ENCODE measurements around the gene ABCC8. TPM values are rescaled to one million over a fixed set of nuclear protein-coding genes. Genes with fewer than 3 reads are reported as not detected.

Gene ABCC8
- total and polyA plus RNA-seq, 10 of the 15 experiments (the other 5 are each of a cell fraction or from before 2014, with no cell fraction given) = not detected

DNA sequence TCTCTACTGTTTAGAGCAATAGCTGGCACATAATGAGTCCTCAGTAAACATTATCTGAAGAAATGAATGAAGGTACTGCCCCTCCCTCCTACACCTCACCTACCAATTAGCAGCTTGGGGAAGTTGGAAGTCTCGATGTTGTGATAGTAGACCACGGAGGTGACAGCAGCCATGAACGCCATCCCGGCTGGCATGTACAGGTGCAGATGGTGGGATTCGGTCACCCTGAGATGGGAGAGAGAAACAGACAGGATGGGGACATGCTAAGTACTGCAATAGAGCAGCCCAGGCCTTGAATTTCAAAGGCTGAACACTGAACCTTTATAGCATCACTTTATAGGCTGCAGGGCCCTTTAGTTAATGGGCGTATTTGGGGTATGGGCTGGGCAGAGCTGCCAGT, 6.6 kb downstream of the ABCC8 start:
- TF ChIP-seq CEBPB (IDR thresholded peaks at IDR 0.05; ENCODE audit: borderline replicate concordance in 1 of 2, low read depth in 2 of 2, low read length in 2 of 2) (no peak), BHLHE40 (IDR thresholded peaks at IDR 0.05; ENCODE audit: borderline replicate concordance in 1 of 2, low read depth in 2 of 2, low read length in 1 of 2) (no peak), TARDBP (IDR thresholded peaks at IDR 0.05; ENCODE audit: borderline replicate concordance) (no peak), EZH2 (IDR thresholded peaks at IDR 0.05; ENCODE audit: borderline replicate concordance, control insufficient read depth, low read depth, low read length) (no peak), ZNF207 (IDR thresholded peaks at IDR 0.05; ENCODE audit: borderline replicate concordance) (no peak), PML (IDR thresholded peaks at IDR 0.05; ENCODE audit: low read length) (no peak), NFYA (IDR thresholded peaks at IDR 0.05; ENCODE audit: borderline replicate concordance, low read depth, low read length) (no peak), MXI1 (IDR thresholded peaks at IDR 0.05; ENCODE audit: low read depth, low read length) (no peak), RCOR1 (conservative IDR thresholded peaks at IDR 0.05; ENCODE audit: low read depth, low read length) (no peak), EP300 (IDR thresholded peaks at IDR 0.05; ENCODE audit: borderline replicate concordance in 1 of 2, control insufficient read depth in 1 of 2, low read depth in 2 of 2, low read length in 2 of 2) (no peak), CREM (IDR thresholded peaks at IDR 0.05; ENCODE audit: low read depth) (no peak)
- TF ChIP-seq, protein P1, sequence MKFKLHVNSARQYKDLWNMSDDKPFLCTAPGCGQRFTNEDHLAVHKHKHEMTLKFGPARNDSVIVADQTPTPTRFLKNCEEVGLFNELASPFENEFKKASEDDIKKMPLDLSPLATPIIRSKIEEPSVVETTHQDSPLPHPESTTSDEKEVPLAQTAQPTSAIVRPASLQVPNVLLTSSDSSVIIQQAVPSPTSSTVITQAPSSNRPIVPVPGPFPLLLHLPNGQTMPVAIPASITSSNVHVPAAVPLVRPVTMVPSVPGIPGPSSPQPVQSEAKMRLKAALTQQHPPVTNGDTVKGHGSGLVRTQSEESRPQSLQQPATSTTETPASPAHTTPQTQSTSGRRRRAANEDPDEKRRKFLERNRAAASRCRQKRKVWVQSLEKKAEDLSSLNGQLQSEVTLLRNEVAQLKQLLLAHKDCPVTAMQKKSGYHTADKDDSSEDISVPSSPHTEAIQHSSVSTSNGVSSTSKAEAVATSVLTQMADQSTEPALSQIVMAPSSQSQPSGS (IDR thresholded peaks at IDR 0.05; ENCODE audit: low read length) = no peak
- Histone ChIP-seq H3K4me2 (ENCODE audit: control insufficient read depth, insufficient read depth) (no peak overlapping the region), H3K9ac (ENCODE audit: control insufficient read depth, insufficient read depth, low read length) (no peak overlapping the region), H3K27me3 (replicated peaks in 1 of 2; ENCODE audit: control insufficient read depth in 2 of 2, insufficient read depth in 2 of 2, low read length in 1 of 2) (peaks cover 0 to 6% of the 10 kb centered on the region in 2 experiments; a peak in 3 of 4 replicates), H2AFZ (ENCODE audit: control insufficient read depth, low read depth, low read length) (no peak overlapping the region), H3K79me2 (ENCODE audit: control insufficient read depth, insufficient read depth, low read length) (no peaks in the 10 kb centered on the region), H3K9me3 (replicated peaks; ENCODE audit: control insufficient read depth, insufficient read depth, low read length) (no peaks in the 10 kb centered on the region), H3K4me3 (no peak overlapping the region), H3K36me3 (ENCODE audit: control insufficient read depth in 2 of 2, insufficient read depth in 2 of 2, low read length in 1 of 2) (no peaks in the 10 kb centered on the region), H4K20me1 (ENCODE audit: control insufficient read depth, insufficient read depth) (no peaks in the 10 kb centered on the region), H3K4me1 (ENCODE audit: control insufficient read depth, insufficient read depth, low read length) (no peaks in the 10 kb centered on the region), H3K27ac (ENCODE audit: control insufficient read depth, insufficient read depth) (no peak overlapping the region)
- CTCF ChIA-PET = interaction anchor here (1.1 kb wide), 1 partner anchor 18 kb away, joined by 3 read pairs; no protein-coding TSS in a partner anchor
- DNase-seq (ENCODE audit: low read depth, low spot score) (no peak), ATAC-seq (no peak), FAIRE-seq (no peak)
- 57% methylated on average over 6 of the region's 6 CpGs for WGBS (ENCODE audit: insufficient coverage, insufficient replicate concordance, low lambda C conversion rate, missing lambda C conversion rate)
- RAD21 ChIA-PET (ENCODE audit: unreplicated experiment) = no interaction called here
- in situ Hi-C loops (cut with MboI) = no loop called here
- intact Hi-C loops (cut with micrococcal nuclease; ENCODE audit: unreplicated experiment) = no loop called here
- SMC1A ChIA-PET (ENCODE audit: uncharacterized antibody, unreplicated experiment) = no interaction called here
- BruUV-seq (replicated peaks) = no TSS peak
- POLR2A ChIA-PET = no interaction called here
